ENCODE measurements around the gene GDF11. TPM values are rescaled to one million over a fixed set of nuclear protein-coding genes. Genes with fewer than 3 reads are reported as not detected.

GDF11 gene
- total RNA-seq, 1 experiment from 2014 or later: 5.3 TPM

- ATAC-seq (no peak), DNase-seq (ENCODE audit: low read depth, low spot score) (no peak)
- H3K4me3 ChIP-seq (replicated peaks in 1 of 2; ENCODE audit: low read depth in 1 of 2, low read length in 2 of 2): no peak overlapping the region
- TF ChIP-seq, protein P1, sequence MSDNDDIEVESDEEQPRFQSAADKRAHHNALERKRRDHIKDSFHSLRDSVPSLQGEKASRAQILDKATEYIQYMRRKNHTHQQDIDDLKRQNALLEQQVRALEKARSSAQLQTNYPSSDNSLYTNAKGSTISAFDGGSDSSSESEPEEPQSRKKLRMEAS (IDR thresholded peaks at IDR 0.05): no peak
- TF ChIP-seq YY1 (IDR thresholded peaks at IDR 0.05; ENCODE audit: extremely low read depth, insufficient replicate concordance, low read depth, low read length) (no peak), SIN3A (IDR thresholded peaks at IDR 0.05; ENCODE audit: low read depth) (no peak), EGR1 (IDR thresholded peaks at IDR 0.05; ENCODE audit: low read depth) (no peak), CEBPB (IDR thresholded peaks at IDR 0.05; ENCODE audit: low read depth) (no peak), SRF (IDR thresholded peaks at IDR 0.05; ENCODE audit: low read depth) (no peak), POLR2AphosphoS5 (IDR thresholded peaks at IDR 0.05; ENCODE audit: low read depth, low read length) (no peak), TCF7L2 (IDR thresholded peaks at IDR 0.05; ENCODE audit: borderline replicate concordance, extremely low read depth, insufficient read depth, insufficient read length) (no peak)
- no peak overlapping the region for H2AFZ ChIP-seq (ENCODE audit: low read depth, low read length, poor library complexity, severe bottlenecking)
- H3K27ac ChIP-seq (ENCODE audit: low read depth, low read length): no peak overlapping the region
- 0 out of 2 replicates have a peak overlapping the region, but pooled peaks have one; percentile 18 for H3K4me2 ChIP-seq (ENCODE audit: low read length)
- H3K79me2 ChIP-seq (ENCODE audit: insufficient read depth, low read length): peaks cover 5% of the 10 kb centered on the region
- no peak overlapping the region for H3K9ac ChIP-seq (ENCODE audit: low read length)
- H3K9me3 ChIP-seq (ENCODE audit: control insufficient read depth in 1 of 2, insufficient read depth in 1 of 2, low read depth in 1 of 2, low read length in 2 of 2): no peaks in the 10 kb centered on the region
- POLR2A ChIA-PET: no interaction called here
- H3K36me3 ChIP-seq (ENCODE audit: control insufficient read depth in 1 of 2, insufficient read depth in 2 of 2, low read length in 2 of 2): no peaks in the 10 kb centered on the region
- H3K4me1 ChIP-seq (ENCODE audit: control insufficient read depth in 1 of 2, insufficient read depth in 2 of 2, low read length in 2 of 2): peaks cover 20 to 46% of the 10 kb centered on the region in 2 experiments
- intact Hi-C loops (cut with micrococcal nuclease): loop anchor here (10.0 kb wide), 1 partner anchor 382 kb away; the partner anchor contains the start of genes RPL41 and ZC3H10
- H4K20me1 ChIP-seq (ENCODE audit: insufficient read depth): no peaks in the 10 kb centered on the region
- BruUV-seq (replicated peaks): no TSS peak
- H3K27me3 ChIP-seq (ENCODE audit: insufficient read depth, low read length): no peaks in the 10 kb centered on the region
- CTCF ChIA-PET: no interaction called here
- H3K9me2 ChIP-seq (ENCODE audit: insufficient read depth): no peaks in the 10 kb centered on the region
- RAD21 ChIA-PET (ENCODE audit: low non-redundant PET in 1 of 2, low total read pairs in 2 of 2, uncharacterized antibody in 2 of 2, unreplicated experiment in 2 of 2): interaction anchor here in 1 of 2 experiments (1.0 kb wide), 1 partner anchor 8 kb away, joined by 3 read pairs; no protein-coding TSS in a partner anchor
Observed at GRCh38 chr12:55733021-55733555, 9.8 kb upstream of the GDF11 start.

DNA sequence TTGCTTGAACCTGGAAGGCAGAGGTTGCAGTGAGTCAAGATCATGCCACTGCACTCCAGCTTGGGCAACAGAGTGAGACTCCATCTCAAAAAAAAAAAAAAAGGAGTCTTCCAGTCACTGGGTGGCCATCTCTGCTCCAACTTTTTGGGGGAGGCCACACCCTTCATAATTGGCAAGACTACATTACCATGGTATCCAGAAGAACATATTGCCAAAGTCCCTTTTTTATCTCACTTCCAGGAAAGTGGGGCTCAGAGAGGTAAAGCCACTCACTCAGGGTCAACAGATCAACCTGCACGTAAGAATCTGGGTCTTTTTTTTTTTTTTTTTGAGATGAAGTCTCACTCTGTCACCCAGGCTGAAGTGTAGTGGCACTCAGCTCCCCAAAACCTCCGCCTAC lies 9.1 kb upstream of the GDF11 start:
- Histone ChIP-seq H4K20me1 (ENCODE audit: insufficient read depth) (no peaks in the 10 kb centered on the region), H3K36me3 (ENCODE audit: control insufficient read depth in 1 of 2, insufficient read depth in 2 of 2, low read length in 2 of 2) (no peaks in the 10 kb centered on the region), H3K4me2 (ENCODE audit: low read length) (peak overlapping the region; percentile 18; the same call in 1 of the 2 replicates), H3K27ac (ENCODE audit: low read depth, low read length) (no peak overlapping the region), H3K4me3 (replicated peaks in 1 of 2; ENCODE audit: low read depth in 1 of 2, low read length in 2 of 2) (no peak overlapping the region), H3K27me3 (ENCODE audit: insufficient read depth, low read length) (no peaks in the 10 kb centered on the region), H3K9me2 (ENCODE audit: insufficient read depth) (no peaks in the 10 kb centered on the region), H2AFZ (ENCODE audit: low read depth, low read length, poor library complexity, severe bottlenecking) (no peak overlapping the region), H3K4me1 (ENCODE audit: control insufficient read depth in 1 of 2, insufficient read depth in 2 of 2, low read length in 2 of 2) (peaks cover 20 to 53% of the 10 kb centered on the region in 2 experiments), H3K9me3 (ENCODE audit: control insufficient read depth in 1 of 2, insufficient read depth in 1 of 2, low read depth in 1 of 2, low read length in 2 of 2) (no peaks in the 10 kb centered on the region), H3K9ac (ENCODE audit: low read length) (no peak overlapping the region), H3K79me2 (ENCODE audit: insufficient read depth, low read length) (no peaks in the 10 kb centered on the region)
- ChIA-PET CTCF (interaction anchor here (1.1 kb wide), 1 partner anchor 9 kb away, joined by 3 read pairs; no protein-coding TSS in a partner anchor), POLR2A (no interaction called here), RAD21 (ENCODE audit: low non-redundant PET in 1 of 2, low total read pairs in 2 of 2, uncharacterized antibody in 2 of 2, unreplicated experiment in 2 of 2) (interaction anchor here in 1 of 2 experiments (1.0 kb wide), 1 partner anchor 9 kb away, joined by 3 read pairs; no protein-coding TSS in a partner anchor)
- ATAC-seq (no peak), DNase-seq (ENCODE audit: low read depth, low spot score) (no peak)
- intact Hi-C loops (cut with micrococcal nuclease): loop anchor here (10.0 kb wide), 1 partner anchor 381 kb away; the partner anchor contains the start of genes RPL41 and ZC3H10
- BruUV-seq (replicated peaks): no TSS peak
- TF ChIP-seq CBX3 (IDR thresholded peaks at IDR 0.05; ENCODE audit: low read depth) (no peak), ZFX (IDR thresholded peaks at IDR 0.05) (no peak), EGR1 (IDR thresholded peaks at IDR 0.05; ENCODE audit: low read depth) (no peak), JUND (IDR thresholded peaks at IDR 0.05) (no peak), SRF (IDR thresholded peaks at IDR 0.05; ENCODE audit: low read depth) (no peak), ELF1 (IDR thresholded peaks at IDR 0.05; ENCODE audit: borderline replicate concordance, low read depth) (no peak), POLR2A (IDR thresholded peaks at IDR 0.05; ENCODE audit: borderline replicate concordance, extremely low read depth, insufficient read depth, insufficient read length) (no peak), EZH2phosphoT487 (IDR thresholded peaks at IDR 0.05; ENCODE audit: borderline replicate concordance) (no peak), CEBPB (IDR thresholded peaks at IDR 0.05; ENCODE audit: low read depth) (no peak), SIN3A (IDR thresholded peaks at IDR 0.05; ENCODE audit: low read depth) (no peak)
- TF ChIP-seq, protein P2, sequence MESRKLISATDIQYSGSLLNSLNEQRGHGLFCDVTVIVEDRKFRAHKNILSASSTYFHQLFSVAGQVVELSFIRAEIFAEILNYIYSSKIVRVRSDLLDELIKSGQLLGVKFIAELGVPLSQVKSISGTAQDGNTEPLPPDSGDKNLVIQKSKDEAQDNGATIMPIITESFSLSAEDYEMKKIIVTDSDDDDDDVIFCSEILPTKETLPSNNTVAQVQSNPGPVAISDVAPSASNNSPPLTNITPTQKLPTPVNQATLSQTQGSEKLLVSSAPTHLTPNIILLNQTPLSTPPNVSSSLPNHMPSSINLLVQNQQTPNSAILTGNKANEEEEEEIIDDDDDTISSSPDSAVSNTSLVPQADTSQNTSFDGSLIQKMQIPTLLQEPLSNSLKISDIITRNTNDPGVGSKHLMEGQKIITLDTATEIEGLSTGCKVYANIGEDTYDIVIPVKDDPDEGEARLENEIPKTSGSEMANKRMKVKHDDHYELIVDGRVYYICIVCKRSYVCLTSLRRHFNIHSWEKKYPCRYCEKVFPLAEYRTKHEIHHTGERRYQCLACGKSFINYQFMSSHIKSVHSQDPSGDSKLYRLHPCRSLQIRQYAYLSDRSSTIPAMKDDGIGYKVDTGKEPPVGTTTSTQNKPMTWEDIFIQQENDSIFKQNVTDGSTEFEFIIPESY (IDR thresholded peaks at IDR 0.05; ENCODE audit: extremely low read depth, insufficient replicate concordance, low read length): no peak
- TF ChIP-seq, protein P3, sequence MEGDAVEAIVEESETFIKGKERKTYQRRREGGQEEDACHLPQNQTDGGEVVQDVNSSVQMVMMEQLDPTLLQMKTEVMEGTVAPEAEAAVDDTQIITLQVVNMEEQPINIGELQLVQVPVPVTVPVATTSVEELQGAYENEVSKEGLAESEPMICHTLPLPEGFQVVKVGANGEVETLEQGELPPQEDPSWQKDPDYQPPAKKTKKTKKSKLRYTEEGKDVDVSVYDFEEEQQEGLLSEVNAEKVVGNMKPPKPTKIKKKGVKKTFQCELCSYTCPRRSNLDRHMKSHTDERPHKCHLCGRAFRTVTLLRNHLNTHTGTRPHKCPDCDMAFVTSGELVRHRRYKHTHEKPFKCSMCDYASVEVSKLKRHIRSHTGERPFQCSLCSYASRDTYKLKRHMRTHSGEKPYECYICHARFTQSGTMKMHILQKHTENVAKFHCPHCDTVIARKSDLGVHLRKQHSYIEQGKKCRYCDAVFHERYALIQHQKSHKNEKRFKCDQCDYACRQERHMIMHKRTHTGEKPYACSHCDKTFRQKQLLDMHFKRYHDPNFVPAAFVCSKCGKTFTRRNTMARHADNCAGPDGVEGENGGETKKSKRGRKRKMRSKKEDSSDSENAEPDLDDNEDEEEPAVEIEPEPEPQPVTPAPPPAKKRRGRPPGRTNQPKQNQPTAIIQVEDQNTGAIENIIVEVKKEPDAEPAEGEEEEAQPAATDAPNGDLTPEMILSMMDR (IDR thresholded peaks at IDR 0.05 in 2 of 3, conservative IDR thresholded peaks at IDR 0.05 in 1 of 3; ENCODE audit: borderline replicate concordance in 1 of 3, insufficient read depth in 1 of 3, low read depth in 2 of 3, low read length in 2 of 3): no peak
